HG03139 (cell line): ENCODE measurements around the gene GNPNAT1.

Experiments
- ATAC-seq: cut with Tn5 transposase; IDR thresholded peaks from one replicate; pipeline ENCODE4 v1.9.1; 2021; ENCODE audit not compliant: unreplicated experiment

Gene GNPNAT1

DNA sequence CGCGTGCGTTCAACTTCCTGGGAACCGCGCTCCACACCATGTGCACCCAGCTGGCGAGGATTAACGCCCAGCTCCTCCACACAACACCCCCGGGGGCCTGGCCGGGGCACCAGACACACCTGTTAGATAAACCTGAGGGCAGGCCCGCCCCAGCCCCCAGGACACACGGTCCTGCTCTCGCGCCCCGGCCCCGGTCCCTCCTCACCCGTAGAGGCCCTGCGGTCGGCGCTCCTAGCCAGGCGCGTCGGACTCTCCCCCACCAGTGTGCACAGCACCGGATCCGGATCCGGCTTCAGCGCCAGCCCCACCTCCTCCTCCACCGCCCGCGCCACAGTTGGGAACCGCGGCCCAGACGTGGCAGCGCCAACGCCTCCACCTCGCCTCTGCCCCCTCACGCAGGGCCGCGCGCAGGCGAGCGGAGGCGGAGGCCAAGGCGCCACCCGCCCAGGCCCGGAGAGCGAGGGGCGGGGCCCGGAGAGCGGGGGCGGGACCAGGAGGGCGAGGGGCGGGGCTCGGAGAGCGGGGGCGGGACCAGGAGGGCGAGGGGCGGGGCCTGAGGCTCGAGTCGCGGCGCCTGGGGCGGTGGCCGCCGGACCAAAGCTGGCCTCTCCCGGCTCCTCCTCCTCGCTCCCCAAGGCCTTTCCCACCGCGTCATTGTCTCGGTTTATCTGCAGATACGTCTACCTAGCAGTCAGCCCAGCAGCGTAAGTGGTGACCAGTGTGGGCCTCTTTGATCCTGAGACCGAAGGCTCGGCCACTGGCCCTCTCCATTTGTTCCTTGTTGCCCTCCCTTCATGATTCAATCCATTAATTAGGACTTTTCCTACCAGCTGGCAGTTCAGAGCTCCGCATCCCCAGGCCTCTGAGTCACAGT is at the start of gene GNPNAT1:
TSS of gene GNPNAT1 (minus strand) at position 385 of the 874 bp plus-strand sequence. CDS start 6,957 bp downstream, outside the sequence.
- ATAC-seq, result peak; percentile 86

DNA sequence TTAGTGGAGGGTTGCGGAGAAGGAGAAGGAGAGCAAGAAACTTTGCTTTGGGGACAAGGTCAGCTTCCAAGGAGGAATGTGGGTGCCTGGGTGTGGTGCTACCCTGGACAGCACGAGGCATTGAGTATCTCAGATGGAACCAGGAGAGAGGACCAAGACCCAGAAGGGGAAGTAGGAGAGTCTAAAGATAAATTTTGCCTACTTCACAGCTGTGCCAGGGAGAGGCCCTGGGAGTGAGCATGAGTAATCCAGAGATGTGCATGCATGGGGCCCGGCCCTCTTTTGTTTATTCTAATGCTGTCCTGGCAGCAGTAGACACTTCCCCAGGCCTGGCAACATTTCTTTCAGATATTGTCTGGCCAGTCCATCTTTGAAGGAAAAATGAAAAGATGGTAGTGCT is 49.5 kb upstream of the GNPNAT1 start:
- ATAC-seq, result no peak

DNA sequence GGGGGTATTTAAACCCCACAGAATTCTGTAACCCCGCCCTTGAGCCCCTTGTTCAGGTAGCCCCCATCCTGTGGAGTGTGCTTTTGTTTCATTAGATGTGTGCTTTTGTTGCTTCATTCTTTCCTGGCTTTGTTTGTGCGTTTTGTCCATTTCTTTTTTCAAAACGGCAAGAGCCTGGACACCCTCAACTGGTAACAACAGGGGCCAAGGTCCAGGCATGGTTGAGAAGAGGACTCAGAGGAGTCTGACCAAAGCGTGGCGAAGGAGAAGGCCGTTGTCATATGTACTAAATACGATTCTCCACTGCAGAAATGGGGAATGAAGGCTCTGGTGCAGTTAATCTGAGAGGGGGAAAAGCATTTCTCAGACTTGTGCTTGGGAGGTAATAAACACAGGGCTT is 46.0 kb upstream of the GNPNAT1 start:
- ATAC-seq, result no peak

DNA sequence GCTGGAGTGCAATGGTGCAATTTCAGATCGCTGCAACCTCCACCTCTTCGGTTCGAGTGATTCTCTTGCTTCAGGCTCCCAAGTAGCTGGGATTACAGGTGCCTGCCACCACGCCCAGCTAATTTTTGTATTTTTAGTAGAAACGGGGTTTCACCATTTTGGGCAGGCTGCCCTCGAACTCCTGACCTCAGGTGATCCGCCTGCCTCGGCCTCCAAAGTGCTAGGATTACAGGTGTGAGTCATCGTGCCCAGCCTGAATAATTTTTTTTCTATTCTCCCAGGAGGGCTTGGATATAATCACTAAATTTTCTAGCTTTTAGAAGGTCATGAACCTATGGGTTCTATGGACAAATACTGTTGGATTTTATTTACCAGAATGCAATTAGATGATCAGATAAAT is 44.7 kb upstream of the GNPNAT1 start:
- ATAC-seq, result no peak

DNA sequence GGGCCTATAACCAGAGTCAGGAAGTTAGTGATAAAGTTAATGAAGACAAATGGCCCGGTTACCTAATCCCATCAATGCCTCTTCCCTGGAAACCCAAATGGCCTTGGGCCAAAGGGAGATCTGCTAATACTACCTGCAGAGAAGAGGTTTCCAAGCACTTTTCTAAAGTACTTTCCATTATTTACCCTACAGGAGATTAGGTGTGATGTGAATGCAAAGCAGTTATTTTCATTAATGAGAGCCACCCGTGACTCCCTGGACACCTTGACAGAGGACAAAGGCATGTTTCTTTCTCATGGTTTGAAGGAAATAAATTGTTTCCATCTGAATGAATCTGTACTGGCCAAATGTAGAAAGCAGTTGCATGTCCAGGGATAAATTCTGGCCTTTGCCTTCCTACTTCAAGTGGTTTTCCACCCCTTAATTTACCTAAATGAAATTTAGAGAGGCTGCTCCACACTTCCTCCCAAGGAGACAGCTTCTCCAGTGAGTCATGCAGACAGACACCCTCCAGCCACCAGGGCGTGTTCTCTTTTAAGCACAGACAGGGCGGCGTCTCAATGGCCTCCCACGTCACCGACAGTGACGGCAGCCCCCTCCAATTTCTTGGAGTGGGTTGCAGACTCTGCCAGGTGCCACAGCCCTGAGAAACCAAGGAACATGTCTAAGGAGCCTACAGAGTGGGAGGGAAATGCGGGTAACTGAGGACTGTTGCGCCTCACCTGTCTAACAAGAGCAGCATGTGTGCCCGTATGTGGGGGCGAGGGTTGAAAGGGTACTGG is 43.9 kb upstream of the GNPNAT1 start:
- no peak for ATAC-seq

DNA sequence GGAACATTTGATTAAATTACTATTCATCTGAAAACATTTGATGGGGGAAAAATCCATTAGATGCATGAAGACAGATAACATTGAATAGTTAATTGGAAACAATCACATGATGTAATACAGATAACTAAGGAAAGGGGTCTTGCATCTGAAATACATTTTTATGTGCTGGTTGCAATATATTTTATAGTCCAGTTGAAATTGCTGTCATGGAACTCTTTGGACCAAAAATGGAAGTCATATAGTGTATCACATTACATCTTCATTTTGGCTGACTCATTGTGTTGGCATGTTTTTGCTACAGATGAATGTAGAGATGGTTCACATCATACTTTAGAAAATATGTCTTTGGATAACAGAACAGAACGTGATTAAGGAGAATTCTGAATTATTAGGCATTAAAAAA is 43.0 kb upstream of the GNPNAT1 start:
- ATAC-seq, result no peak

DNA sequence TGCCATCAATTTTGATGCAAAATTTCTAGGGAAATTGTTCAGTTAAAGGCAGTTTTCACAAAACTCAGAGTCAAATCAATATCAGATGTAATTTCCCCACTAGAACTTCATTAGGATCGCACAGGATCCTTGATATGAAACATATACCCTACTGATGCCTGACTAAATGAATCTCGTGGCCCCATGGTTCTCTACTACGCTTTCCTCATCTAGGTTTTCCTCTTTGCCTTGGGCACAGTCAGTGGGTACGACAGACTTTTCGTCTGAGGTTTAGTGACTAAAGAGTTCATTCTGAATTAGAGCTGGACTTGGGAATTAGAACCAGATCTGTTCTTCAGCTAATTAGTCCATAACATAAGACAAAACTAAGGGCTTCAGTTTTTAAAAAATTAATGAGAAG is 42.5 kb upstream of the GNPNAT1 start:
- no peak for ATAC-seq

DNA sequence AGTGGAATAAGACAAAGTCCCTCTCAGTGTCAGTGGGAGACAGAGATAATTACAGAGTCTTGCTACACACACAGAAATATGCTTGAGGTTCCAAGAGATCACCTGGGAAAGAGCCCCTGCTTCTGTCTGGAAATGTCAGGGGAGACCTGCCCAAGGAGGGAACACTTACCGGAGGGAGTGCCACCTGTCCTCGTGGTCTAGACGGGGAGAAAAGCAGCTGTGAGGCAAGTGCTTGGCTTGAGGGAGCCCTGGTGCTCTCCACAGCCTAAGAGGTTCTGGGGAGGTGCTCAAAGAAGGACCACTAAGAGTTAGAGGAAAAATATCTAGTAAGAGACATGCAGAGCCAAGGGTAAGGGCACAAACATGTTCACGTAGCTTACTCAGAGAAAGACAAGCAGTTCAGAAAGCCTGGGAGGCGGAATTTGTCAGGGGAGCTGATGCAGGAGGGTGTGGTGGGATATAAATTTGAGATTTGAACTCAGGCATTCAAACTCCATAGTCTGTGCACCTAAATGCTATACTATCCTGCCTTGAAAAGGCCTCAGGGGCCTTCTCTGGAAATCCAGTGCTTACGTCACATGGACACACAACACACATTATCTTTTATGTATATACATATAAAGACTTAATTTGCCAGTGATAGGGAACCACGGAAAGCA is 38.2 kb upstream of the GNPNAT1 start:
- no peak for ATAC-seq

DNA sequence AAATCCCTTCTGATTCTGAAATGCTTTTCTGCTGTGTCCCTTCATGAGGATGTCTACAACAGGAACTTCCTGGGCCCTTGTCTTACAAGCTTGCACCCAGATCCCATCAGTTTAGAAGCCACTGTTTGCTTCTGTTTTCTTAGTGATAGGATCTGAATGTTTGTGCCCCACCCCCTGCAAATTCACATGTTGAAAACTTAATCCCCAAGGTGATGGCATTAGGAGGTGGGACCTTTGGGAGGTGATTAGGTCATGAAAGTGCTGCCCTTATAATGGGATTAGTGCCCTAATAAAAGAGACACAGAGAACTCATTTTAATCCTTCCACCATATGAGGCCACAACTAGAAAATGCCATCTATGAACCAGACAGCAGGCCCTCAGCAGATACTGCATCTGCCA is 36.0 kb upstream of the GNPNAT1 start:
- no peak for ATAC-seq

DNA sequence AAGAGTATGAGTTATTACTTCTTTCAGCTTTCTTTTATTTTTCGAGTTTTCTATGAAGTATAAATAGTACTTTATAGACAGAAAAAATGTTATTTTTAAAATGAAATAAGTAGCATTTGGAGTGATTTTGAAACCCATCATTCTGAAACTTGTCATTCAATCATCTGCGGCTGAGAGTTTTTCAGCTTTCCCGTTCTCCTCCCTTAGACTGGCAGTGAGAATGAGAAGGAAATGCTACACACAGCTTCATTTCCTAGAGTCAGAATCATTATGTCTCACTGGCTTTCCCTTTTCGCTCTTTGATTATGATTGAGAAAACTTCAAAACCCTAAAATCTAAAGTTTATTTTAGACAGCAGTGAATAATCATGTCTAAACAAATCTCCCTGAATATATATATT is 33.7 kb upstream of the GNPNAT1 start:
- ATAC-seq, result no peak

DNA sequence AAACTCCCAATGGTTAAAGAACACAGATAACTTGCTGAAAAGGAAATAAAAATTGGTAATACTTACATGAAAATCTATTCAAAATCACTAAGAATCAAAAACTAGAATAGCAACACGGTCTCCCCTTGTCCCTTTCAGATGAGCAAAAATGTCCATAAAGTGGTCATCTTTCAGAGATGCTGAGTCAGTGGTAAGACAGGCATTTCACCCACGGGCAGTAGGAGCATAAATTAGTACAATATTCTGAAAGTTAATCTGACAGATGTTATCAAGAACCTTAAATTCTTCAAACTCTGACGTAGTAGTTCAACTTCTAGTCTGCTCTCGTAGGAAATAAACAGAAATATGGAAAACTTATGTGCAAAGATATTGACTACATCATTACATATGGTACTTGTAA is 33.1 kb upstream of the GNPNAT1 start:
- no peak for ATAC-seq

DNA sequence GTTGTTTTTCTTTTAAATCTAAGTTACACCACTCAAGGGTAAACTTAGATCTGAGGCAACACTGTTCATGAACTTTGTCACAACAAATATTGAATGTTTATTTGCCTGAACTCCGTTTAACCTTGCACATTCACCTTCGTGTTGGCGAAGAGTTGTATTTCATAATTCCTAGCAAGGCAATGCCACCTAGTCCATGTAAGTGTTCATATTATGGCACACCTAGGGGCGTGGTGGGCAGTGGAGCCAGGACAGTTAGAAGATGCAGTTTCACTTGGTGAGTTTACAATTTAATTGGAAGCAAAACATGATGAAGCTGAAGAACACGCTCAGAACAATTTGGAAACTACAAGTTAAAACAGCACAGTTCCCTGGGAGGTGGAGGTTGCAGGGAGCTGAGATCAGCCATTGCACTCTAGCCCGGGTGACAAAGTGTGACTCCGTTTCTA is 30.4 kb upstream of the GNPNAT1 start:
- ATAC-seq, result no peak

DNA sequence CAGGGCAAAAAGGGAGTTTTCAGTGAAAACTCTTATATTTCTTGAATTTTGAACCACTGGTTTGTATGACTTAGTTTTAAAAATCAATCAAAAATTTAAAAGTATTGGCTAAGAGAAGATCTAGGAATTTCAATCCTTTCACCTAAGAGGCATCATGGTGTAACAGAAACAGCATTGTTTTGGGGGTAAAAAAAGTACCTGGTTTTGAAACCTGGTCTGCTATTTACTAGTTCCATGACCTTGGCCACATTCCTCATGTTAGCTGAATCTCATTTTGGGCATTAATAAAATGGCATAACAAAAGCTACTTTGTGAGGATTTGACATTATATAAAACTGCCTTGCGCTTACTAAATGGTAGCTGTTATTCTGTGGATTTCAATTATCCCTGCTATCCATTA is 16.7 kb upstream of the GNPNAT1 start:
- ATAC-seq, result no peak

DNA sequence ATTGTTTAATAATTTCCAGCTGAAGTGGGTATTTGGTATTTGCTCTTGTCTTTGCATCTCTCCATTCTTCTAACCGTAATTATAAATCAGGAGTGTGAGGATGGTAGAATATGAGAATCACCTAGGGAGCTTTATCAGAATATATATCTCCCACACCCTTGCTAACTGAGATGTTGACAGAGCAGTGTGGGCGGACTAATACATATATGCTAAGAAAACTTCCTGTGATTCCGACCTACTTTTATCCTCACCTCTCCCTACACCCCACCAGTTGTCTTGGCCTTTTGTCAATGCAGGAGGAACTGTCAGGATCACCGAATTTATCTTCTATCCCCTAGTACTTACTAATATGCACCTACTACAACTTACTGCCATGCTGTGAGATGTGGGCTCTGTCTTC is 14.7 kb upstream of the GNPNAT1 start:
- ATAC-seq, result no peak

DNA sequence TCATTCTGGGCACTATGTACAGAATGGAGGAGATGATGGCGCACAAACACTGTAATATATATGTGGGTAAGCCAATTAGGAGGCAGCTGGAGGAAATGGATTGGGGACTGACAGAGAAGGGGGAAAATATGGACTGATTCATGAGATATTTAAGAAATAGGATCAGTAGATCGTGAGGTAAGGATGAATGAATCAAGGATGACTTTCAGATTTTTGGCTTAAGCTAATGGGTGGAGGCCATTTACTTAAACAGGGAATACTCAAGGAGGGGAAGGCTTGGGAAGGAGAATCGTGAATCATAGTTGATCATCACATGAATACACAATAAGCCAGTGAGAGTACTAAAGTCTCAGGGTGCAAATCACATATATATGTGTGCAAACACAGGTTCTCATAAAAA is 11.2 kb upstream of the GNPNAT1 start:
- ATAC-seq, result no peak

DNA sequence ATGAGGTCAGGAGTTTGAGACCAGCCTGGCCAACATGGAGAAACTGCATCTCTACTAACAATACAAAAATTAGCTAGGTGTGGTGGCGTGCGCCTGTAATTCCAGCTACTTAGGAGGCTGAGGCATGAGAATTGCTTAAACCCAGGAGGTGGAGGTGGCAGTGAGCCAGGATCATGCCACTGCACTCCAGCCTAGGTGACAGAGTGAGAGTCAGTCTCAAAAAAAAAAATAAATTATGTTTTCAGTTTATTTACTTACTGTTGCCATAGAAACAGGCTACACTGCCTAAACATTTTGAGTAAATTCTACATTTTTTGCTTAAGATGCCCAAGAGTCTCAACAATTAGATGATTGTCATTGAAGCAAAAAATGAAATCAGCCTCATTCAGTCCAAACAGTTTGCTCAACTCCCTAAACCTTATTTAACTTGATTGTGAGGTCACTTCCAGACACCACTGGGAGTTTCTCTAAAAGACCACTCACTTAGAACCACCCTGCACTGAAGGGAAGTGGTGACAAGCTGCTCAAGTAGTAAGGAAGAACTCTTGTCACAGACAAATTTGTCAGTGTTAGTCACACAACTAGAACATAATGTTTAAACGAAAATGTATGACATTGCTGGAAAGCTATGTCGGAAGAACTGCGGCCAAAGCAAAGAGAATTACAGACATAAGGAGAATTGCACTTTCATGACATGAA is 9.8 kb upstream of the GNPNAT1 start:
- ATAC-seq, result no peak

DNA sequence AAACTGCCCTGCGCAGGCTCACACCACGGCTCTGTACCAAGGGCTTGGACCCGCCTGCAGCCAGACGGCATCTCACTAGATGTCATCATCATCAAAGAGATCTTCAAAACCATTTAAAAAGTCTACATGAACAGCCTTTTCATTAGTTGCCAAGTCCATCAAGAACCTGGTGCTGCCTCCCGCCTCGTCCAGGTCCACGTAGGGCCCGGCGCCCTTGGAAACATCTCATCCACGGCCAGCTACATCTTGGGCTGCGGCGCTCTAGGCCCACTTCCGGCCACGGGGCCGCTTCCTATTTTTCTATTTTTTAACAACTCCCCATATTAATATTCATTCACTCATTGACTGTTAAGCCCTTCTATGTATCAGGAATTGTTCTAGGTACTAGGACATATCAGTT is 7.4 kb upstream of the GNPNAT1 start:
- ATAC-seq, result no peak

DNA sequence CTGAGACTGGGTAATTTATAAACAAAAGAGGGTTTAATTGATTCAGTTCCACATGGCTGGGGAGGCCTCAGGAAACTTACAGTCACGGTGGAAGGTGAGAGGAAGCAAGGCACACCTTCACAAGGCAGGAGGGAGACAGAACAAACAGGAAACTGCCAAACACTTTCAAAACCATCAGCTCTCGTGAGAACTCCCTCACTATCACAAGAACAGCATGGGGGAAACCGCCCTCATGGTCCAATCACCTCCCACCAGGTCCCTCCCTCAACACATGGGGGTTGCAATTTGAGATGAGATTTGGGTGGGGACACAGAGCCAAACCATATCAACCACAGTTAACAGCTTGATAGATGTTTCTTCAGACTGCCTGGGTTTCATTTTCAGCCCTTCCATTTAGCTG is 6.2 kb upstream of the GNPNAT1 start:
- ATAC-seq, result no peak

DNA sequence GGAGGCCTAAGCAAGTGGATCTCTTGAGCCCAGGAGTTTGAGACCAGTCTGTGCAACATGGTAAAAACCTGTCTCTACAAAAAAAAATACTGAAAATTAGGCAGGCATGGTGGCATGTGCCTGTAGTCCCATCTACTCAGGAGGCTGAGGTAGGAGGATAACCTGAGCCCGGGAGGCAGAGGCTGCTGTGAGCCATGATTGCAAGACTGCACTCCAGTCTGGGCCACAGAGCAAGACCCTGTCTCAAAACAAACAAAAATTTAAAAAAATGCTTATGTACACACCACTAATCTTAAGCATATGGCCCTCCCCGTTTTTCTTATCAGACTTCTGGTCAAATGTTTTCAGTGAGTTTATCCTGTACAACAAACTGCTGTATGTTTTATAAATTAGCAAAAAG is 1.7 kb upstream of the GNPNAT1 start:
- ATAC-seq, result no peak

DNA sequence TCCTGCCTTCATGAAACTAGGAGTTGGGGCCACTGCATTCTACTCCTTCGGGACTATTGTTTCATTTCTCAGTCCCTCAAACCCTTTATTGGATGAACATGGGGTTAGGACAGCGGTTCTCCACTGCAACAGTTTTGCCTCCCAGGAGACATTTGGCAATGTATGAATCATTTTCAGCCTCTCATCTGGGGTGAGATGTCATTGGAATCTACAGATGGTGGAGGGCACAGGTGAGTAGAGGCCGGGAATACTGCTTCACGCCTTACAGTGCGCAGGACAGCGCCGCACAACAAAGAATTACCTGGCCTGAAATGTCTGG is 649 bp upstream of the GNPNAT1 start:
- no peak for ATAC-seq

DNA sequence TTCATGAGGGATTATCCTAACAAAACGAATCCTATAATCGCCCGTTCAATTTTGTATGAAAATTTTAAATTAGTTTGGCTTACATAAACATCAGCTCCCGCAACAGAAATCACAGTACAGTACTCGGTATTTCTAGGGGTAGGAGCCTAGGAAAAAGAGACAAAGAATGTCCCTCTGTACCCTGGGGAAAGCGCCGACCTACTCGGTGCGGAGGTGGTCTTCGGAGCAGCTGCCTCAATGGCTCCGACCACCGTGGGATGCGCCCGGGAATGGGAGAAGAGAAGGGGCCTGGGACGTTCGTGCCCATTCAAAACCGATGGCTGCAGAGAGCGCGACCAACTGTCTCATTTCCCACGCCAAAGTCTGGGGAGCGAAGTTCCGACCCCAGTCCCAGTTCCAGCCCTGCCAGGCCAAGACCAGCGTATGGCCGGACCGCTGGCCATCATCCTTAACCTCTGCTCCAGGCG is 618 bp downstream of the GNPNAT1 start:
- ATAC-seq, result peak; percentile 9
